CD14-positive monocyte (primary cell): ENCODE measurements around the gene ANO2. TPM values are rescaled to one million over a fixed set of nuclear protein-coding genes. Genes with fewer than 3 reads are reported as not detected.

Experiments used
- DNase-seq, 3 donors: peaks; one replicate each; pipeline ENCODE4 v3.0.0-alpha.2; 2011 to 2022
- H2AFZ ChIP-seq: 2 replicates; pipeline ENCODE4 v1.6.0; 2012; ENCODE audit warnings: mild to moderate bottlenecking, low read depth, low read length, inconsistent platforms; ENCODE audit not compliant: insufficient read depth, poor library complexity, severe bottlenecking
- H3K27ac ChIP-seq, 2 donors: 1 replicate in 1 of 2; 2 replicates in 1 of 2; pipeline ENCODE4 v1.5.1; 2012 to 2013; ENCODE audit warnings: low read length in 2 of 2, control low read depth in 1 of 2, inconsistent platforms in 1 of 2, low read depth in 1 of 2, mild to moderate bottlenecking in 1 of 2
- H3K27me3 ChIP-seq, 2 donors: one replicate each; pipeline versions ENCODE4 v1.6.0 to v1.6.1; 2011 to 2013; ENCODE audit warnings: low read length in 2 of 2; ENCODE audit not compliant: control insufficient read depth in 2 of 2, insufficient read depth in 2 of 2
- H3K36me3 ChIP-seq, 2 donors: replicated peaks in 1 of 2; 1 replicate in 1 of 2; 2 replicates in 1 of 2; pipeline versions ENCODE4 v1.5.1 to v1.6.1; 2012 to 2013; ENCODE audit warnings: low read length in 2 of 2, control low read depth in 1 of 2, inconsistent platforms in 1 of 2, mild to moderate bottlenecking in 1 of 2; ENCODE audit not compliant: insufficient read depth in 2 of 2, control insufficient read depth in 1 of 2
- H3K4me1 ChIP-seq, 2 donors: 1 replicate in 1 of 2; 2 replicates in 1 of 2; pipeline versions ENCODE4 v1.5.1 to v1.6.1; 2012 to 2013; ENCODE audit warnings: low read length in 2 of 2, control low read depth in 1 of 2, inconsistent platforms in 1 of 2, mild to moderate bottlenecking in 1 of 2, moderate library complexity in 1 of 2; ENCODE audit not compliant: insufficient read depth in 2 of 2, control insufficient read depth in 1 of 2
- H3K4me2 ChIP-seq: replicated peaks from 2 replicates; pipeline ENCODE3; 2012; ENCODE audit warnings: low read length, moderate library complexity, mild to moderate bottlenecking; ENCODE audit not compliant: poor library complexity, severe bottlenecking; ENCODE audit errors: extremely low read depth
- H3K4me3 ChIP-seq, 3 experiments: fragments of 200-600 bp in 1 of 3; sonication (generic) in 1 of 3; replicated peaks in 1 of 3; 1 replicate in 2 of 3; 2 replicates in 1 of 3; pipeline ENCODE4 v1.5.1; 2011 to 2013; ENCODE audit warnings: low read length in 3 of 3, mild to moderate bottlenecking in 3 of 3, control low read depth in 2 of 3, low read depth in 2 of 3, inconsistent platforms in 1 of 3, moderate library complexity in 1 of 3
- H3K79me2 ChIP-seq: 2 replicates; pipeline ENCODE4 v1.6.0; 2012; ENCODE audit warnings: mild to moderate bottlenecking, control low read depth, inconsistent platforms, low read length, moderate library complexity; ENCODE audit not compliant: insufficient read depth
- H3K9ac ChIP-seq: 2 replicates; pipeline ENCODE4 v1.6.0; 2017; ENCODE audit warnings: low read length, mild to moderate bottlenecking; ENCODE audit not compliant: insufficient read depth, poor library complexity, severe bottlenecking
- H3K9me3 ChIP-seq, 2 donors: replicated peaks in 1 of 2; 1 replicate in 1 of 2; 2 replicates in 1 of 2; pipeline versions ENCODE4 v1.5.1 to v1.6.1; 2012 to 2013; ENCODE audit warnings: low read length in 2 of 2, control low read depth in 1 of 2; ENCODE audit not compliant: control insufficient read depth in 1 of 2, insufficient read depth in 1 of 2
- H4K20me1 ChIP-seq: 2 replicates; pipeline ENCODE4 v1.6.0; 2012; ENCODE audit warnings: mild to moderate bottlenecking, low read length, control low read depth, moderate library complexity; ENCODE audit not compliant: insufficient read depth
- H3K27ac Mint-ChIP-seq, 7 donors: one replicate each; pipeline ENCODE4 v1.8.0; 2020; ENCODE audit warnings: mild to moderate bottlenecking in 7 of 7, mixed read lengths in 7 of 7, moderate library complexity in 6 of 7, inconsistent platforms in 2 of 7
- H3K27me3 Mint-ChIP-seq, 3 donors: one replicate each; pipeline ENCODE4 v1.8.0; 2021 to 2022; ENCODE audit warnings: low read depth in 3 of 3, mild to moderate bottlenecking in 3 of 3, mixed read lengths in 3 of 3, moderate library complexity in 3 of 3, inconsistent platforms in 1 of 3
- H3K36me3 Mint-ChIP-seq, 2 donors: one replicate each; pipeline ENCODE4 v1.8.0; 2020; ENCODE audit warnings: mixed read lengths in 2 of 2, inconsistent platforms in 1 of 2, mild to moderate bottlenecking in 1 of 2
- H3K4me1 Mint-ChIP-seq: one replicate; pipeline ENCODE4 v1.8.0; 2020; ENCODE audit warnings: mild to moderate bottlenecking, mixed read lengths
- H3K4me3 Mint-ChIP-seq, 2 donors: one replicate each; pipeline ENCODE4 v1.8.0; 2020; ENCODE audit warnings: mild to moderate bottlenecking in 2 of 2, mixed read lengths in 2 of 2, moderate library complexity in 1 of 2
- H3K9me3 Mint-ChIP-seq, 7 donors: one replicate each; pipeline ENCODE4 v1.8.0; 2020 to 2022; ENCODE audit warnings: mixed read lengths in 7 of 7, mild to moderate bottlenecking in 6 of 7, moderate library complexity in 6 of 7, inconsistent platforms in 2 of 7
- WGBS: methylation state at CpG from one replicate; pipeline ENCODE4 v1.1.5; 2013; ENCODE audit warnings: missing lambda C conversion rate; ENCODE audit not compliant: insufficient coverage; 5-methylcytosine and 5-hydroxymethylcytosine counted together
- intact Hi-C, 2 donors: fragments of 100-400 bp; cut with micrococcal nuclease; formaldehyde crosslinking; loops; one replicate each; pipeline versions ENCODE4 v1.15.0 to v1.15.1; 2023
- polyA plus RNA-seq, 3 donors: library from polyadenylated mRNA; depleted of rRNA in 1 of 3; unstranded in 2 of 3; stranded (reverse) in 1 of 3; fragments of 300-500 nt in 2 of 3; fragments of >200 nt in 1 of 3; fragmentation: Illumina TruSeq in 2 of 3; gene quantifications; 1 replicate in 2 of 3; 2 replicates in 1 of 3; pipeline ENCODE4 v1.2.3, GENCODE V29; 2012 to 2021
- TF ChIP-seq, protein P1 (sequence below): fragments of 200-600 bp; IDR thresholded peaks from one replicate; pipeline ENCODE4 v1.8.0; 2022; ENCODE audit warnings: antibody characterized with exemption, mild to moderate bottlenecking

The ANO2 gene
- polyA plus RNA-seq, 3 donors, result not detected

DNA sequence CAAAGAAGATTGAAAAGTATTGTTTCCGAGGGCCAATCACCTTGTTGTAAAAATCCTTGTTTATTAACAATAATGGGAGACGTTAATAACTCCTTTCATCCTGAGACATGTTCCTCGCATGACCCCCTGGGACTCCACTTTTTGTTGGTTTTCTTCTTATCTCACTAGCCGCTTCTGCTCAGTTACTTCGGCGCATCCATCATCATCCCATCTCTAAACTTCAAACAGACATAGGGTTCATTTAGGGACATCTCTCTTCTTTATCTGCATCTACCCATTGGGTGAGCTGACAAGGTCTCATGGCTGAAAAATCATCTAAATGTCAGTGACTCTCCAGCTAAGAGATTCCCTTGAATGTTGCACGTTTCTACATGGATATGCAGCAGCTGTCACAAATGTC lies 252.2 kb downstream of the ANO2 start:
- no peak for DNase-seq
- Histone ChIP-seq H3K27ac (no peak overlapping the region), H3K79me2 (no peaks in the 10 kb centered on the region), H3K4me1 (no peaks in the 10 kb centered on the region), H3K27me3 (no peaks in the 10 kb centered on the region), H2AFZ (no peak overlapping the region), H3K4me3 (no peak overlapping the region), H3K36me3 (no peaks in the 10 kb centered on the region), H4K20me1 (no peaks in the 10 kb centered on the region), H3K4me2 (no peak overlapping the region), H3K9ac (no peak overlapping the region), H3K9me3 (no peaks in the 10 kb centered on the region)
- Mint-ChIP-seq H3K4me1 (no peaks in the 10 kb centered on the region), H3K27ac (no peak overlapping the region), H3K9me3 (peaks cover 0 to 17% (median 7%) of the 10 kb centered on the region in 7 donors), H3K4me3 (no peak overlapping the region), H3K36me3 (no peaks in the 10 kb centered on the region), H3K27me3 (peaks cover 4 to 7% (median 7%) of the 10 kb centered on the region in 3 donors)
- intact Hi-C loops, result no loop called here
- 97% methylated on average over 6 of the region's 7 CpGs for WGBS
- TF ChIP-seq, protein P1, sequence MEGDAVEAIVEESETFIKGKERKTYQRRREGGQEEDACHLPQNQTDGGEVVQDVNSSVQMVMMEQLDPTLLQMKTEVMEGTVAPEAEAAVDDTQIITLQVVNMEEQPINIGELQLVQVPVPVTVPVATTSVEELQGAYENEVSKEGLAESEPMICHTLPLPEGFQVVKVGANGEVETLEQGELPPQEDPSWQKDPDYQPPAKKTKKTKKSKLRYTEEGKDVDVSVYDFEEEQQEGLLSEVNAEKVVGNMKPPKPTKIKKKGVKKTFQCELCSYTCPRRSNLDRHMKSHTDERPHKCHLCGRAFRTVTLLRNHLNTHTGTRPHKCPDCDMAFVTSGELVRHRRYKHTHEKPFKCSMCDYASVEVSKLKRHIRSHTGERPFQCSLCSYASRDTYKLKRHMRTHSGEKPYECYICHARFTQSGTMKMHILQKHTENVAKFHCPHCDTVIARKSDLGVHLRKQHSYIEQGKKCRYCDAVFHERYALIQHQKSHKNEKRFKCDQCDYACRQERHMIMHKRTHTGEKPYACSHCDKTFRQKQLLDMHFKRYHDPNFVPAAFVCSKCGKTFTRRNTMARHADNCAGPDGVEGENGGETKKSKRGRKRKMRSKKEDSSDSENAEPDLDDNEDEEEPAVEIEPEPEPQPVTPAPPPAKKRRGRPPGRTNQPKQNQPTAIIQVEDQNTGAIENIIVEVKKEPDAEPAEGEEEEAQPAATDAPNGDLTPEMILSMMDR, result no peak

DNA sequence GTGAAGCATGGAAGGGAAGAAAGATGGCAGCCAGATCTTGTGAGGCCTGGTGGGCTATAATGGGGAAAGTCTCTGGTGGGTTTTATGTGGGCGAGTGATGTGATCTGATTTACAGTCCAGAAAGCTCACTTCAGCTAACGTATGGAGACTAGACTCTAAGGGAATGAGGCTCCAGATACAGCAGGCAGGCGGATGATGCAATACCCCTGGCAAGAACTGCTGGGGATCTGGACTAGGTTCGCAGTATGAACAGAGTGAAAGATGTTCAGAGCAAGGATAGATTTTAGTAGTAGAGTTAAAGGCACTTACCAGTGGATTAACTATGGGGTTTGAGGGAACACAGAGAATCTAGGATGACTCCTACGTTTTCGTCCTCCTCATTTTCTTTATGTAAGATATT lies 253.1 kb downstream of the ANO2 start:
- no peak overlapping the region for H3K27ac Mint-ChIP-seq
- peaks cover 0 to 11% (median 1%) of the 10 kb centered on the region in 7 donors for H3K9me3 Mint-ChIP-seq
- Histone ChIP-seq H3K9ac (no peak overlapping the region), H3K4me3 (no peak overlapping the region), H3K79me2 (no peaks in the 10 kb centered on the region), H3K36me3 (no peaks in the 10 kb centered on the region), H3K4me2 (no peak overlapping the region), H3K4me1 (no peaks in the 10 kb centered on the region), H3K9me3 (no peaks in the 10 kb centered on the region), H4K20me1 (no peaks in the 10 kb centered on the region), H3K27ac (no peak overlapping the region), H3K27me3 (no peaks in the 10 kb centered on the region), H2AFZ (no peak overlapping the region)
- H3K4me3 Mint-ChIP-seq, result no peak overlapping the region
- TF ChIP-seq, protein P1, result no peak
- H3K27me3 Mint-ChIP-seq, result peaks cover 4 to 7% (median 6%) of the 10 kb centered on the region in 3 donors
- H3K36me3 Mint-ChIP-seq, result no peaks in the 10 kb centered on the region
- intact Hi-C loops, result no loop called here
- 50% methylated on average over 2 of the region's 6 CpGs for WGBS
- no peaks in the 10 kb centered on the region for H3K4me1 Mint-ChIP-seq
- no peak for DNase-seq
